ENCODE data around the gene KRTCAP2.
"Not testable (repeated sequence)": the region's sequence is repeated elsewhere in the genome, so short reads cannot be mapped to it uniquely, and the experiment has no call there.

KRTCAP2 gene

GRCh38 chr1:155181371-155182051 lies 8.4 kb upstream of the KRTCAP2 start:
- no peak for DNase-seq

GRCh38 chr1:155179112-155180031 lies 6.3 kb upstream of the KRTCAP2 start:
- DNase-seq: no peak

GRCh38 chr1:155178441-155179111 lies 5.5 kb upstream of the KRTCAP2 start:
- DNase-seq: no peak

GRCh38 chr1:155177918-155178281 lies 4.8 kb upstream of the KRTCAP2 start:
- no peak for DNase-seq

GRCh38 chr1:155177192-155177917 lies 4.3 kb upstream of the KRTCAP2 start:
- no peak for DNase-seq

- peak; percentile 91 for DNase-seq
These were observed 3.5 kb upstream of the KRTCAP2 start for GRCh38 chr1:155176544-155177071.

- no peak for DNase-seq
These were observed 2.8 kb upstream of the KRTCAP2 start for GRCh38 chr1:155175927-155176371.

GRCh38 chr1:155175281-155175926 lies 2.3 kb upstream of the KRTCAP2 start:
- DNase-seq: no peak

GRCh38 chr1:155174324-155175280 lies 1.5 kb upstream of the KRTCAP2 start:
- DNase-seq: peak; percentile 83

GRCh38 chr1:155173478-155174323 lies 597 bp upstream of the KRTCAP2 start, which contains the start of gene TRIM46:
TSS of gene TRIM46 (plus strand) at chr1:155173849. CDS start at chr1:155173967, 118 bp downstream.
- DNase-seq: no peak

GRCh38 chr1:155171836-155172731 lies 1.0 kb downstream of the KRTCAP2 start:
- DNase-seq: no peak

GRCh38 chr1:155170806-155171205 lies 2.3 kb downstream of the KRTCAP2 start:
- no peak for DNase-seq

GRCh38 chr1:155170101-155170785 lies 2.9 kb downstream of the KRTCAP2 start:
- no peak for DNase-seq

- no peak for DNase-seq
These were observed 3.6 kb downstream of the KRTCAP2 start for GRCh38 chr1:155169541-155169940.

- DNase-seq: no peak
These were observed 4.5 kb downstream of the KRTCAP2 start for GRCh38 chr1:155168456-155169210.

- not testable (repeated sequence) for DNase-seq
These were observed 5.0 kb downstream of the KRTCAP2 start for GRCh38 chr1:155168105-155168445.
